ENCODE measurements around the gene PNPLA1. TPM values are rescaled to one million over a fixed set of nuclear protein-coding genes. Genes with fewer than 3 reads are reported as not detected.

The PNPLA1 gene
- total RNA-seq, 1 donor from 2014 or later = not detected

GRCh38 chr6:36345681-36346466 is 76.0 kb downstream of the PNPLA1 start:
- no peak overlapping the region for H3K4me3 ChIP-seq (ENCODE audit: low read depth, low read length)
- TF ChIP-seq CTCF (conservative IDR thresholded peaks at IDR 0.05; ENCODE audit: low read depth, low read length) = no peak
- no peak for DNase-seq (ENCODE audit: low read depth)

DNA sequence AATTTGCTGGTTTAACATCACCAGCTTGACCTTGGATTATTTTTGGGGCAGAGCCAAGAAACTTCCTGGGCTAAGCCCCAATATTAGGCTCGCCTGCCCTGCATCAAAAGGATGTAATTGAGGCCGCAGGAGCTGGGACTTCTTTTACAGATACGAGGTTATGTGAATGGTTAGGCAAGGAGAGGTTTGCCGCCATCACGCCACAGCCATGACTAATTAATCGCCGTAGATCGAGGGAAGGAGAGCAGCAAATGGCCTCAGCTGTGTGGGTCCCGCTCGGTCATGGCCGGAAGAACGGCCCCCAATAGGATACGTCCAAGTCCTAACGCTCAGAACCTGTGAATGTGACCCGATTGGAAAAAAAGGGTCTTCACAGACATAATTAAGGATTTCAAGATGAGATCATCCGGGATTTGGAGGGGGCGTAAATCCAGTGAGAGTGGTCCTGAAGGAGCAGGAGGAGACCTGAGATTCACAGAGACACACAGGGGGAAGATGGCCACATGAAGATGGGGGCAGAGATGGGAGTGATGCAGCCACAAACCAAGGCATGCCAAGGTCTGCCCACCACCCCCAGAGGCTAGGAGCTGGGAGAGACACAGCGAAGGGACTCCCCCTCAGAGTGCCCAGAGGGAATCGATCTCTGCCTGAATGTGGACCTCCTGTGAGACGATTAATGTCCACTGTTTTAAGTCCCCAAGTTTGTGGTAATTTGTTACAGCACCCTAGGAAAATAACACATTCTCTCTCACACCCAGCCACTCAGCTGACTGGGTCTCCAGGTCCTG is 76.8 kb downstream of the PNPLA1 start:
- H3K4me3 ChIP-seq (ENCODE audit: low read depth, low read length) = no peak overlapping the region
- TF ChIP-seq CTCF (conservative IDR thresholded peaks at IDR 0.05; ENCODE audit: low read depth, low read length) = no peak

GRCh38 chr6:36347621-36348020 is 77.8 kb downstream of the PNPLA1 start:
- no peak for DNase-seq (ENCODE audit: low read depth)
- no peak overlapping the region for H3K4me3 ChIP-seq (ENCODE audit: low read depth, low read length)
- no peak for TF ChIP-seq CTCF (conservative IDR thresholded peaks at IDR 0.05; ENCODE audit: low read depth, low read length)

More for the DNA sequence above, 76.8 kb downstream of the PNPLA1 start:
- no peak for DNase-seq (ENCODE audit: low read depth)

- DNase-seq (ENCODE audit: low read depth) = no peak
- TF ChIP-seq CTCF (conservative IDR thresholded peaks at IDR 0.05; ENCODE audit: low read depth, low read length) = no peak
- H3K4me3 ChIP-seq (ENCODE audit: low read depth, low read length) = no peak overlapping the region
Observed at GRCh38 chr6:36349240-36349639, 79.4 kb downstream of the PNPLA1 start.

- DNase-seq (ENCODE audit: low read depth) = no peak
- TF ChIP-seq CTCF (conservative IDR thresholded peaks at IDR 0.05; ENCODE audit: low read depth, low read length) = no peak
- no peak overlapping the region for H3K4me3 ChIP-seq (ENCODE audit: low read depth, low read length)
Observed at GRCh38 chr6:36350082-36350481, 80.2 kb downstream of the PNPLA1 start.

- no peak for TF ChIP-seq CTCF (conservative IDR thresholded peaks at IDR 0.05; ENCODE audit: low read depth, low read length)
- DNase-seq (ENCODE audit: low read depth) = no peak
- no peak overlapping the region for H3K4me3 ChIP-seq (ENCODE audit: low read depth, low read length)
Observed at GRCh38 chr6:36350681-36351571, 81.1 kb downstream of the PNPLA1 start.

All from epithelial cell of proximal tubule (primary cell).